Neural progenitor cell (in vitro differentiated cells): ENCODE data around the gene ATP6V1A. TPM values are rescaled to one million over a fixed set of nuclear protein-coding genes. Genes with fewer than 3 reads are reported as not detected.

Experiments
- total RNA-seq: library from RNA; depleted of rRNA; stranded (reverse); fragments of >200 nt; gene quantifications from 2 replicates; pipeline ENCODE4 v1.2.3, GENCODE V29; 2015; ENCODE audit warnings: low replicate concordance

ATP6V1A gene
- total RNA-seq, 1 donor from 2014 or later, result 115 TPM

Other genes starting within 250 kb of the ATP6V1A start
- 35.2 and 48.6 TPM in 2 replicates for gene SPICE1, start 231.9 kb upstream of the ATP6V1A start, total RNA-seq
- not detected in 2 replicates for gene SIDT1, start 214.5 kb upstream of the ATP6V1A start, total RNA-seq
- gene USF3, start 50.4 kb upstream of the ATP6V1A start, total RNA-seq, result 11.5 and 15.3 TPM in 2 replicates
- 191 and 208 TPM in 2 replicates for gene NAA50, start 786 bp upstream of the ATP6V1A start, total RNA-seq
- gene GRAMD1C, start 91.8 kb downstream of the ATP6V1A start, total RNA-seq, result 10.7 and 12.2 TPM in 2 replicates
- 1.7 and 2.4 TPM in 2 replicates for gene ZDHHC23, start 201.0 kb downstream of the ATP6V1A start, total RNA-seq